GM12872 (cell line): Measurements from ENCODE around the gene FANCB.

Experiments used
- TF ChIP-seq, protein P1 (sequence below): IDR thresholded peaks from 3 replicates; pipeline ENCODE4 v1.5.1; 2011; ENCODE audit warnings: low read depth, mild to moderate bottlenecking, low read length, moderate library complexity; ENCODE audit not compliant: insufficient read depth

Gene FANCB

DNA sequence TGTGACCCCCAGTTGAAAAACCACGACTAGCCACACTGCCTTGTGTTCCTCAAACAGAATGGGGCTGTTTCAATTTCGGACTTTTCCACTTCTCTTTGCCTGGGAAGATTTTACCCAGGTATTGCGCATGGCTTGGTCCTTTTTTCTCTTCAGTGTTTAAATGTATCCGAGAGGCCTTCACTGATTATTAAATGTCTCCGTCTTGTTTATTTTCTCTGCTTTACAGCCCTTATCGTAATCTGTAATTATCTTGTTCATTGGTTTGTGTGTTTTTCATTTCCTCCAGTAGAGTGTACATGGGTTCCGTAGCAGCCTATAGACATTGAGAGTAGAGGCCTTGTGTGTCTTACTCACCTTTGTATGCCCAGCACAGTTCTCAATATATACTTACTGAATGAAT lies 2.8 kb upstream of the FANCB start:
- TF ChIP-seq, protein P1, sequence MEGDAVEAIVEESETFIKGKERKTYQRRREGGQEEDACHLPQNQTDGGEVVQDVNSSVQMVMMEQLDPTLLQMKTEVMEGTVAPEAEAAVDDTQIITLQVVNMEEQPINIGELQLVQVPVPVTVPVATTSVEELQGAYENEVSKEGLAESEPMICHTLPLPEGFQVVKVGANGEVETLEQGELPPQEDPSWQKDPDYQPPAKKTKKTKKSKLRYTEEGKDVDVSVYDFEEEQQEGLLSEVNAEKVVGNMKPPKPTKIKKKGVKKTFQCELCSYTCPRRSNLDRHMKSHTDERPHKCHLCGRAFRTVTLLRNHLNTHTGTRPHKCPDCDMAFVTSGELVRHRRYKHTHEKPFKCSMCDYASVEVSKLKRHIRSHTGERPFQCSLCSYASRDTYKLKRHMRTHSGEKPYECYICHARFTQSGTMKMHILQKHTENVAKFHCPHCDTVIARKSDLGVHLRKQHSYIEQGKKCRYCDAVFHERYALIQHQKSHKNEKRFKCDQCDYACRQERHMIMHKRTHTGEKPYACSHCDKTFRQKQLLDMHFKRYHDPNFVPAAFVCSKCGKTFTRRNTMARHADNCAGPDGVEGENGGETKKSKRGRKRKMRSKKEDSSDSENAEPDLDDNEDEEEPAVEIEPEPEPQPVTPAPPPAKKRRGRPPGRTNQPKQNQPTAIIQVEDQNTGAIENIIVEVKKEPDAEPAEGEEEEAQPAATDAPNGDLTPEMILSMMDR, result no peak

DNA sequence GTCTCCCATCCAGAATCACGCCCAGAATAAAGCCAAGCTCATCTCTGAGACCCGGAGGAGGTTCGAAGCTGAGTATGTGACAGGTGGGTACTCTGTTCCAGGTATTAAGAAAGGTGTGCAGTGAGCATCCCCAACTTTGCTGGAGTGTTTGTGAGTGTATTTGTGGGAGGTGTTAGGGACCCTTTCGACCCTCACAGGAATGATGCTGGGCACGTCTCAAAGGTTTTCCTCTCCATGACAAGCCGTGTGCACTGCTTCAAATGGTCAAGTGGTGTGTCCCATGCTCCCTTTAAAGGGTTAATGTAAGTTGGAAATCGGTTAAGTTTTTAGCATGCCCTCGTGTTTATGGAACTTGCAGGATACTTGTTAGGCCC lies 794 bp upstream of the FANCB start:
- TF ChIP-seq, protein P1, result no peak

DNA sequence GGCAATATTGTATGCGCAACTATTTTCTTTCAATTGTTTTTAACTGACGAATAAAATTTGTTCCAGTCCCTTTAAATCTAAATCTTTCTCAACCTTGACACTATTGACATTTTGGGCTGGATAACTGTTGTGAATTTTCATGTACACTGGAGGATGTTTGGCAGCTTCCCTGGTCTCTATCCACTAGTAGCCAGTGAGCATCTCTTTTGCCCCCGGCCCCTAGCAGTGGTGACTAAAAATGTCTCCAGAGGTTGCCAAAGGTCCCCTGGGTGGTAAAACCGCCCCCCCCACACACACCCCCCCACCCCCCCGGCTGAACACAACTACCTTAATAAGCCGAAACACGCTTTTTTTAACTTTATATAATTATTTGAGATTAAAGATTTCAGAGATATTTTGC lies 514 bp downstream of the FANCB start:
- TF ChIP-seq, protein P1, result no peak

DNA sequence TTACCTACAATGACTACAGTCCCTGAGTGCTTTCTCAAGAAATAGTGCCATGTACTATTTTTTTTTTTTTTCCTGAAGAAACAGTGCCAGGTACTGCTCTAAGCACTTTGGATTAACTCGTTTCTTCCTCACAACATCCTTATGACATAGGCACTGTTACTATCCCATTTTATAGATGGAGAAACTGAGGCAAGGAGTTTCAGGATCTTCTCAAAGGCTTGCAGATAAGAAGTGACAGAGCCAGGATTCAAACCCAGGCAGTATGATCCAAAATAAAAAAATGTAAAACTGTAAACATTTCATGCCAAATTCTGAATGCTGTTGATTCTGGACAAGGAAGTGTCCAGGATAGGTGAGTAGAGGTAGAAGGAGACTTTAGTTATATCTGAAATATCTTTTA lies 1.1 kb downstream of the FANCB start:
- TF ChIP-seq, protein P1, result no peak

DNA sequence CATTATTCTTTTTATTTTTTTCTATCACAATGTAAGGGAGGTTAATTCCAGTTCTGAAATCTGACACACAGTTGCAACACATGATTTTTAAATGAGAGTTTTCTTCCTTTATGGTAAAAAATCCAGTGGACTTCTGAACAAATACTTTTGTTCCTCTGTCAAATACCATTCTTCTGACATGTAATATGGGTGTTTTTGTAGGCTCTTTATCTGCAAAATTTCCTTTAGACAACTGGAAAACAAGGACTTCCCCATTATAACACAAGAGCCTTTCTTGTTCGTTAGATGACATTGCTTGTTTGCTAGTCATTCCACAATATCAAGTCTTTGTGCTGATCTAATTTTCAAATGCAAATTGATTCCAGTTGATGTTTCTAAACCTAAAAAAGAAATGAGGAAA lies 7.7 kb downstream of the FANCB start:
- TF ChIP-seq, protein P1, result no peak

DNA sequence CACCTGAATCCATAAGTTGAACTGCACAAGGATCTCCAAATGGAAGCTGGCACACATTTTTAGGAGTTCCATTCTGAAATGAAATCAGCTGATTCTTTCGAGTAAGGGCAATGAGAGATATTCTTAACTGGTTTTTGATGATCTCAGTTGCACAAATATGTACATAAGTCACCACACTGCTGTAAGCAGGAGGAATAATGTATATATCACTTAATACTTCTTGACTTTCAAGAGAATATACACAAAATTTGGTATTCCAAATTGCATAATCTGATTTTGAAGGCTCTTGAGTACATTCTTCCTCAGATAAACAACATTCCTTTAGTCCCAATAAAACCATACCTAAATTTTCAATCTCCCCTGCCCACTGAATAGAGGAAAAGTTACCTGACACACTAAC lies 8.2 kb downstream of the FANCB start:
- TF ChIP-seq, protein P1, result no peak

DNA sequence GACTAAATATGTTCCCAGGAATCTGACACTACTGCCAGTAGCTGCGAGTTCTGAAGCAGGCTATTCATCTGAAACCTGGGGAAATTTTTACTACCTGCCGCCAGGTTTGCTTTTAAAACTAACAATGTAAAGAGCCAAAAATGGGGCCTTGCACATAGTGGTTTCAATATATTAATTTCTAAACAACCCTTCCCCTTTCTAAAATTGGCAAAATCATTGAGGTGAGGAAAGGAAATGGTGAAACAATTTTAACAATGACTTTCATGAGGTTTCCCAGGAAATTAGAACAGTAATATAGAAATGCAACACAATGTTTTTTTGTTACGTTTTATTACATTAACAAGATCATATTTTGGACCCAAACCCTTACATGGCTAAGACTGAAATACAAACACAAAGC lies 21.3 kb downstream of the FANCB start:
- TF ChIP-seq, protein P1, result no peak

DNA sequence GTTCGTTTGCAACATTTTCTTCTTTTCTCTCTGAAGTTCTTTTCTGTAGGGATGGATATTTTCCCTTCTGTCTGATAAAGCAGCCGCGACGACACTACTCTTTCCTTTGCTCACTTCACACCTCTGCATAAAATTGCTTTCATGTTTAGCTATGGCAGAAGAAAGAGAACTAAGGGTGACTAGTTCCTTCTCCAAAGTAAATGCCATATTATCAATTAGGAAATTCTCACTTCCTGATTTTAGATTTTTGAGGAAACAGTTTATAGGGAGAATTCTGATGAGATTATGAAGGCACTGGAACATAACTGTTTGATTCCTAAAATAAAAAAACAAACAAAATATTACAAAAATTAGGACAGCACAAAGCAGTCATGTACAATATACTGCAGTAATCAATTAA lies 29.2 kb downstream of the FANCB start:
- TF ChIP-seq, protein P1, result no peak
